ENCODE data around the gene PCP2. TPM values are rescaled to one million over a fixed set of nuclear protein-coding genes. Genes with fewer than 3 reads are reported as not detected.

PCP2 gene
- total and polyA plus RNA-seq, 2 donors (not counting 1 experiment from before 2014, with no cell fraction given) = 6.5 to 9.3 TPM

GRCh38 chr19:7677669-7678311, 44.3 kb upstream of the PCP2 start:
- H3K9me3 ChIP-seq (ENCODE audit: control extremely low read depth in 1 of 3, control insufficient read depth in 2 of 3, insufficient read depth in 1 of 3, low read length in 2 of 3) = peaks cover 0 to 17% (median 0%) of the 10 kb centered on the region in 3 donors
- H3K27me3 Mint-ChIP-seq = peaks cover 27% of the 10 kb centered on the region
- H3K4me3 Mint-ChIP-seq = no peak overlapping the region
- no peak overlapping the region for H3K4me2 ChIP-seq (replicated peaks; ENCODE audit: low read depth, low read length, poor library complexity, severe bottlenecking)
- ATAC-seq (ENCODE audit: low read depth) = no peak
- H3K9ac ChIP-seq (ENCODE audit: low read length) = no peak overlapping the region
- H3K27me3 ChIP-seq (replicated peaks in 1 of 4; ENCODE audit: control extremely low read depth in 1 of 4, control insufficient read depth in 3 of 4, insufficient read depth in 4 of 4, low read length in 3 of 4) = peaks cover 0 to 32% (median 3%) of the 10 kb centered on the region in 4 experiments
- peaks cover 39 to 49% of the 10 kb centered on the region in 2 donors for H3K4me1 ChIP-seq (ENCODE audit: control insufficient read depth in 2 of 2, insufficient read depth in 2 of 2, low read length in 2 of 2)
- H3K36me3 ChIP-seq (replicated peaks in 1 of 2; ENCODE audit: control extremely low read depth in 1 of 2, control insufficient read depth in 1 of 2, extremely low read depth in 1 of 2, insufficient read depth in 2 of 2, low read length in 1 of 2) = peaks cover 0 to 5% of the 10 kb centered on the region in 2 experiments
- no peaks in the 10 kb centered on the region for H3K9me3 Mint-ChIP-seq (ENCODE audit: insufficient read depth)
- WGBS (ENCODE audit: insufficient coverage) = 32% methylated on average over 10 of the region's 12 CpGs
- peak; percentile 39 for DNase-seq
- ChIA-PET POLR2A (no interaction called here), CTCF (interaction anchor here (0.7 to 3.9 kb wide), 10 partner anchors 21 to 324 kb away, joined by 3 to 44 read pairs (median 4); no protein-coding TSS in a partner anchor)
- TF ChIP-seq, protein P1, sequence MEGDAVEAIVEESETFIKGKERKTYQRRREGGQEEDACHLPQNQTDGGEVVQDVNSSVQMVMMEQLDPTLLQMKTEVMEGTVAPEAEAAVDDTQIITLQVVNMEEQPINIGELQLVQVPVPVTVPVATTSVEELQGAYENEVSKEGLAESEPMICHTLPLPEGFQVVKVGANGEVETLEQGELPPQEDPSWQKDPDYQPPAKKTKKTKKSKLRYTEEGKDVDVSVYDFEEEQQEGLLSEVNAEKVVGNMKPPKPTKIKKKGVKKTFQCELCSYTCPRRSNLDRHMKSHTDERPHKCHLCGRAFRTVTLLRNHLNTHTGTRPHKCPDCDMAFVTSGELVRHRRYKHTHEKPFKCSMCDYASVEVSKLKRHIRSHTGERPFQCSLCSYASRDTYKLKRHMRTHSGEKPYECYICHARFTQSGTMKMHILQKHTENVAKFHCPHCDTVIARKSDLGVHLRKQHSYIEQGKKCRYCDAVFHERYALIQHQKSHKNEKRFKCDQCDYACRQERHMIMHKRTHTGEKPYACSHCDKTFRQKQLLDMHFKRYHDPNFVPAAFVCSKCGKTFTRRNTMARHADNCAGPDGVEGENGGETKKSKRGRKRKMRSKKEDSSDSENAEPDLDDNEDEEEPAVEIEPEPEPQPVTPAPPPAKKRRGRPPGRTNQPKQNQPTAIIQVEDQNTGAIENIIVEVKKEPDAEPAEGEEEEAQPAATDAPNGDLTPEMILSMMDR (IDR thresholded peaks at IDR 0.05) = no peak
- TF ChIP-seq EZH2 (IDR thresholded peaks at IDR 0.05; ENCODE audit: borderline replicate concordance, insufficient read depth, low read depth, low read length, poor library complexity, severe bottlenecking) = no peak
- H3K79me2 ChIP-seq (ENCODE audit: control insufficient read depth, insufficient read depth, low read length) = peaks cover 29% of the 10 kb centered on the region
- intact Hi-C loops (cut with micrococcal nuclease) = loop anchor here (5.0 kb wide), 1 partner anchor 580 kb away; no protein-coding TSS in a partner anchor
- peaks cover 16% of the 10 kb centered on the region for H4K20me1 ChIP-seq (ENCODE audit: control insufficient read depth, insufficient read depth, low read length, poor library complexity, severe bottlenecking)
- no peak overlapping the region for H3K27ac ChIP-seq (ENCODE audit: low read length in 2 of 2)
- peak overlapping the region; percentile 61 for H3K27ac Mint-ChIP-seq
- H3K4me1 Mint-ChIP-seq = peaks cover 55% of the 10 kb centered on the region
- peak overlapping the region in 1 of 5 experiments; percentile 51 for H3K4me3 ChIP-seq (ENCODE audit: control extremely low read depth in 1 of 5, extremely low read depth in 1 of 5, insufficient read depth in 1 of 5, low read depth in 2 of 5, low read length in 4 of 5)
- no peak overlapping the region for H2AFZ ChIP-seq (ENCODE audit: insufficient read depth, low read depth, low read length, poor library complexity, severe bottlenecking)

- Histone ChIP-seq H2AFZ (ENCODE audit: insufficient read depth, low read depth, low read length, poor library complexity, severe bottlenecking) (no peak within 1 kb of the TSS), H3K36me3 (replicated peaks in 1 of 2; ENCODE audit: control extremely low read depth in 1 of 2, control insufficient read depth in 1 of 2, extremely low read depth in 1 of 2, insufficient read depth in 2 of 2, low read length in 1 of 2) (no peaks in the 10 kb centered on the region), H4K20me1 (ENCODE audit: control insufficient read depth, insufficient read depth, low read length, poor library complexity, severe bottlenecking) (peaks cover 6% of the 10 kb centered on the region), H3K9me3 (ENCODE audit: control extremely low read depth in 1 of 3, control insufficient read depth in 2 of 3, insufficient read depth in 1 of 3, low read length in 2 of 3) (peaks cover 0 to 12% (median 0%) of the 10 kb centered on the region in 3 donors), H3K27me3 (replicated peaks in 1 of 4; ENCODE audit: control extremely low read depth in 1 of 4, control insufficient read depth in 3 of 4, insufficient read depth in 4 of 4, low read length in 3 of 4) (peaks cover 0 to 40% (median 5%) of the 10 kb centered on the region in 4 experiments), H3K4me1 (ENCODE audit: control insufficient read depth in 2 of 2, insufficient read depth in 2 of 2, low read length in 2 of 2) (peaks cover 35 to 42% of the 10 kb centered on the region in 2 donors), H3K27ac (ENCODE audit: low read length in 2 of 2) (no peak within 1 kb of the TSS), H3K4me2 (replicated peaks; ENCODE audit: low read depth, low read length, poor library complexity, severe bottlenecking) (peak within 1 kb of the TSS; percentile 75), H3K9ac (ENCODE audit: low read length) (peak within 1 kb of the TSS; percentile 43), H3K79me2 (ENCODE audit: control insufficient read depth, insufficient read depth, low read length) (peaks cover 20% of the 10 kb centered on the region), H3K4me3 (ENCODE audit: control extremely low read depth in 1 of 5, extremely low read depth in 1 of 5, insufficient read depth in 1 of 5, low read depth in 2 of 5, low read length in 4 of 5) (peak within 1 kb of the TSS in 2 of 5 experiments; percentile 3 to 20)
- 5% methylated on average over 3 of the region's 10 CpGs for WGBS (ENCODE audit: insufficient coverage)
- ATAC-seq (ENCODE audit: low read depth) (no peak), DNase-seq (peak; percentile 18)
- CTCF ChIA-PET = interaction anchor here (0.9 to 3.9 kb wide), 8 partner anchors 23 to 575 kb away, joined by 3 to 44 read pairs (median 4); no protein-coding TSS in a partner anchor
- Mint-ChIP-seq H3K4me3 (peak within 1 kb of the TSS; percentile 16), H3K4me1 (peaks cover 47% of the 10 kb centered on the region), H3K9me3 (ENCODE audit: insufficient read depth) (no peaks in the 10 kb centered on the region), H3K27ac (peak within 1 kb of the TSS; percentile 61), H3K27me3 (peaks cover 30% of the 10 kb centered on the region)
- POLR2A ChIA-PET = interaction anchor here (1.2 kb wide), 1 partner anchor 150 kb away, joined by 3 read pairs; no protein-coding TSS in a partner anchor
- intact Hi-C loops (cut with micrococcal nuclease) = loop anchor here (5.0 kb wide), 1 partner anchor 580 kb away; no protein-coding TSS in a partner anchor
- TF ChIP-seq EZH2 (IDR thresholded peaks at IDR 0.05; ENCODE audit: borderline replicate concordance, insufficient read depth, low read depth, low read length, poor library complexity, severe bottlenecking) = no peak
- TF ChIP-seq, protein P1 (IDR thresholded peaks at IDR 0.05) = no peak
Observed at GRCh38 chr19:7676854-7677253, 43.3 kb upstream of the PCP2 start, which contains the start of gene MCEMP1. TSS of gene MCEMP1 (plus strand) at chr19:7677090. CDS start at chr19:7677121, 31 bp downstream.
